Measurements from ENCODE around the gene CDH4. TPM values are rescaled to one million over a fixed set of nuclear protein-coding genes. Genes with fewer than 3 reads are reported as not detected.
"Not testable (repeated sequence)": the region's sequence is repeated elsewhere in the genome, so short reads cannot be mapped to it uniquely, and the experiment has no call there.

CDH4 gene
- total RNA-seq, 1 donor from 2014 or later, result 0.23 TPM

GRCh38 chr20:61982951-61983315 is 730.9 kb downstream of the CDH4 start:
- Mint-ChIP-seq H3K27me3 (ENCODE audit: unreplicated experiment) (peaks cover 18% of the 10 kb centered on the region), H3K4me1 (ENCODE audit: unreplicated experiment) (peaks cover 8% of the 10 kb centered on the region), H3K36me3 (ENCODE audit: low read depth, unreplicated experiment) (peaks cover 42% of the 10 kb centered on the region), H3K27ac (ENCODE audit: unreplicated experiment) (no peak overlapping the region), H3K4me3 (ENCODE audit: unreplicated experiment) (no peak overlapping the region), H3K9me3 (ENCODE audit: unreplicated experiment) (peaks cover 6% of the 10 kb centered on the region)
- DNase-seq (ENCODE audit: low spot score), result no peak
- no peak for TF ChIP-seq CTCF (IDR thresholded peaks at IDR 0.05; ENCODE audit: unreplicated experiment)

- H3K36me3 Mint-ChIP-seq (ENCODE audit: low read depth, unreplicated experiment), result peaks cover 51% of the 10 kb centered on the region
- TF ChIP-seq CTCF (IDR thresholded peaks at IDR 0.05; ENCODE audit: unreplicated experiment), result no peak
- peak overlapping the region; percentile 12 for H3K27ac Mint-ChIP-seq (ENCODE audit: unreplicated experiment)
- H3K4me1 Mint-ChIP-seq (ENCODE audit: unreplicated experiment), result peaks cover 8% of the 10 kb centered on the region
- H3K9me3 Mint-ChIP-seq (ENCODE audit: unreplicated experiment), result peaks cover 6% of the 10 kb centered on the region
- no peak for DNase-seq (ENCODE audit: low spot score)
- H3K27me3 Mint-ChIP-seq (ENCODE audit: unreplicated experiment), result peaks cover 18% of the 10 kb centered on the region
- peak overlapping the region; percentile 76 for H3K4me3 Mint-ChIP-seq (ENCODE audit: unreplicated experiment)
These were observed 731.9 kb downstream of the CDH4 start for GRCh38 chr20:61983965-61984364.

GRCh38 chr20:61984431-61984830 is 732.4 kb downstream of the CDH4 start:
- H3K36me3 Mint-ChIP-seq (ENCODE audit: low read depth, unreplicated experiment), result peaks cover 53% of the 10 kb centered on the region
- peak overlapping the region; percentile 76 for H3K4me3 Mint-ChIP-seq (ENCODE audit: unreplicated experiment)
- not testable (repeated sequence) for H3K4me1 Mint-ChIP-seq (ENCODE audit: unreplicated experiment); H3K27ac Mint-ChIP-seq (ENCODE audit: unreplicated experiment); DNase-seq (ENCODE audit: low spot score); H3K9me3 Mint-ChIP-seq (ENCODE audit: unreplicated experiment)
- H3K27me3 Mint-ChIP-seq (ENCODE audit: unreplicated experiment), result peaks cover 18% of the 10 kb centered on the region

- Mint-ChIP-seq H3K27ac (ENCODE audit: unreplicated experiment) (no peak overlapping the region), H3K9me3 (ENCODE audit: unreplicated experiment) (peaks cover 6% of the 10 kb centered on the region), H3K36me3 (ENCODE audit: low read depth, unreplicated experiment) (peaks cover 59% of the 10 kb centered on the region), H3K27me3 (ENCODE audit: unreplicated experiment) (peaks cover 20% of the 10 kb centered on the region), H3K4me3 (ENCODE audit: unreplicated experiment) (no peak overlapping the region), H3K4me1 (ENCODE audit: unreplicated experiment) (peaks cover 8% of the 10 kb centered on the region)
- no peak for TF ChIP-seq CTCF (IDR thresholded peaks at IDR 0.05; ENCODE audit: unreplicated experiment)
- DNase-seq (ENCODE audit: low spot score), result no peak
These were observed 733.0 kb downstream of the CDH4 start for GRCh38 chr20:61985096-61985495.

- no peak for DNase-seq (ENCODE audit: low spot score)
- TF ChIP-seq CTCF (IDR thresholded peaks at IDR 0.05; ENCODE audit: unreplicated experiment), result no peak
- Mint-ChIP-seq H3K9me3 (ENCODE audit: unreplicated experiment) (peaks cover 11% of the 10 kb centered on the region), H3K27ac (ENCODE audit: unreplicated experiment) (no peak overlapping the region), H3K36me3 (ENCODE audit: low read depth, unreplicated experiment) (peaks cover 72% of the 10 kb centered on the region), H3K4me1 (ENCODE audit: unreplicated experiment) (no peaks in the 10 kb centered on the region), H3K4me3 (ENCODE audit: unreplicated experiment) (peak overlapping the region; percentile 44), H3K27me3 (ENCODE audit: unreplicated experiment) (peaks cover 15% of the 10 kb centered on the region)
These were observed 734.8 kb downstream of the CDH4 start for GRCh38 chr20:61986762-61987321.

Measured in endothelial cell (in vitro differentiated cells).